Keratinocyte (primary cell): ENCODE measurements around the gene CIART.
"Not testable (repeated sequence)": the region's sequence is repeated elsewhere in the genome, so short reads cannot be mapped to it uniquely, and the experiment has no call there.

ENCODE experiments used
- CTCF ChIP-seq, 3 experiments: IDR thresholded peaks in 1 of 3; conservative IDR thresholded peaks in 1 of 3; optimal IDR thresholded peaks in 1 of 3; 2 replicates in 2 of 3; 3 replicates in 1 of 3; pipeline versions ENCODE3 to v1.5.1; 2011; ENCODE audit warnings: low read length in 3 of 3, mild to moderate bottlenecking in 3 of 3, moderate library complexity in 2 of 3, control low read depth in 1 of 3, inconsistent platforms in 1 of 3; ENCODE audit not compliant: insufficient read depth in 2 of 3; ENCODE audit errors: extremely low read depth in 1 of 3
- EZH2 ChIP-seq: IDR thresholded peaks from one replicate; pipeline ENCODE4 v1.6.1; 2012; ENCODE audit warnings: inconsistent platforms, mild to moderate bottlenecking, low read length, moderate library complexity

GRCh38 chr1:150314691-150315090, 32.3 kb downstream of the CIART start:
- TF ChIP-seq CTCF (optimal IDR thresholded peaks at IDR 0.05 in 1 of 3, IDR thresholded peaks at IDR 0.05 in 1 of 3, conservative IDR thresholded peaks at IDR 0.05 in 1 of 3; ENCODE audit: extremely low read depth in 1 of 3, insufficient read depth in 2 of 3, low read length in 3 of 3); EZH2: not testable (repeated sequence)
